WI38 (cell line): ENCODE data around the gene TRAF2.
A peak's percentile ranks its signal among the peaks of the same experiment; 100 is the strongest.

Experiments
- H3K4me3 ChIP-seq: 2 replicates; pipeline ENCODE4 v1.5.1; 2011; ENCODE audit warnings: low read depth, mild to moderate bottlenecking, control low read depth, low read length
- TF ChIP-seq, protein P1 (sequence below): IDR thresholded peaks from 2 replicates; pipeline ENCODE4 v1.5.1; 2012; ENCODE audit warnings: low read depth, mild to moderate bottlenecking, control low read depth, low read length

TRAF2 gene

DNA sequence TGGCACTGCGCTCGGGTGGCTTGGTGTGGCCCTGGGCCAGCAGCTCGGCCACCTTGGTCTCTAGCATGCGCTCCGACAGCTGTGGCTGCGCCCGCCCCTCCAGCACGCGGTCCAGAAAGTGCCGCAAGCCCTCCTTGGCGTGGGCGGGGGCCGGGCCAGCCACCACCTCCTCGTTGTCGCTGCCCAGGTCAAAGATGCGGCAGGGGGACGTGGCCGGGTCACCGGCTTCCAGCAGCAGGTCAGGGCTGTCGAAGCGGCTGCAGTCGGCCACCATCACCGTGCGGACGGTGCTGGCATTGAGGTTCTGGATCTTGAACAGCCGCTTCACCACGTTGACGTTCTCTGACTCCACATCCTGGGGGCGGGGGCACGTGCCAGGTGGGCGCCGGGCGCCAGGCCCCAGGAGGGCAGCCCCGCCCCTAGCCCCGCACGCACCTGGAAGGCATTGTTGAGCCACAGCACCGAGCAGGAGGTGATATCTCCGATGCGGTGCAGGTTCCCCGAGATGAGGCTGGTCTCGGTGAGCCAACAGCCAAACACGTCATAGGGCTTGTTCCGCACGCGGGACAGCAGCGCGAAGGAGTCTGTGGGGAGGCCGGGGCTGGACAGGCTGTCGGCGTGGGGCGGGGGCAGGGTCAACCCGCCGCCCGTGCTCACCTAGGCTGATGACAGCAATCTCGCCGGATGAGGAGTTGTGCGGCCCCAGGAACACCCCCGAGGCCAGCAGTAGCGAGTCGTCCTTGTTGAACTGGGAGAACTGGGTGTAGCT lies 56.0 kb downstream of the TRAF2 start:
- TF ChIP-seq, protein P1, sequence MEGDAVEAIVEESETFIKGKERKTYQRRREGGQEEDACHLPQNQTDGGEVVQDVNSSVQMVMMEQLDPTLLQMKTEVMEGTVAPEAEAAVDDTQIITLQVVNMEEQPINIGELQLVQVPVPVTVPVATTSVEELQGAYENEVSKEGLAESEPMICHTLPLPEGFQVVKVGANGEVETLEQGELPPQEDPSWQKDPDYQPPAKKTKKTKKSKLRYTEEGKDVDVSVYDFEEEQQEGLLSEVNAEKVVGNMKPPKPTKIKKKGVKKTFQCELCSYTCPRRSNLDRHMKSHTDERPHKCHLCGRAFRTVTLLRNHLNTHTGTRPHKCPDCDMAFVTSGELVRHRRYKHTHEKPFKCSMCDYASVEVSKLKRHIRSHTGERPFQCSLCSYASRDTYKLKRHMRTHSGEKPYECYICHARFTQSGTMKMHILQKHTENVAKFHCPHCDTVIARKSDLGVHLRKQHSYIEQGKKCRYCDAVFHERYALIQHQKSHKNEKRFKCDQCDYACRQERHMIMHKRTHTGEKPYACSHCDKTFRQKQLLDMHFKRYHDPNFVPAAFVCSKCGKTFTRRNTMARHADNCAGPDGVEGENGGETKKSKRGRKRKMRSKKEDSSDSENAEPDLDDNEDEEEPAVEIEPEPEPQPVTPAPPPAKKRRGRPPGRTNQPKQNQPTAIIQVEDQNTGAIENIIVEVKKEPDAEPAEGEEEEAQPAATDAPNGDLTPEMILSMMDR = no peak
- H3K4me3 ChIP-seq = no peak overlapping the region

DNA sequence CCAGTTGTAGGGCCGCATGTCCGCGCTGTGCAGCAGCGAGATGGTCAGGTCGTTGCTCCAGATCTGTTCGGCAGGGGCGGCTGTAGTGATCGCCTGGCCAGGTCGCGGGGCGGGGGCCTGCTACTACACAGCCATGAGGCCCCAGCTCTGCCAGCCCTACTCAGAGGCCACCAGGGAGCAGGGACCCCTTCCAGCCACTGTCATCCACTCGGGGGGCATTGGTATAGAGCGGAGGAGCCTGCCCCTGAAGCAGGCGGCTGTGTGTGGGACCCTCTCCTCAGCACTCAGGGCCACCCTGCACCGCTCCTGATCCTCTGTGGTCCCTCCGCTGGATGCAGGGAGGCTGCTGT lies 56.5 kb downstream of the TRAF2 start:
- peak overlapping the region; percentile 88 for H3K4me3 ChIP-seq
- TF ChIP-seq, protein P1 = no peak

DNA sequence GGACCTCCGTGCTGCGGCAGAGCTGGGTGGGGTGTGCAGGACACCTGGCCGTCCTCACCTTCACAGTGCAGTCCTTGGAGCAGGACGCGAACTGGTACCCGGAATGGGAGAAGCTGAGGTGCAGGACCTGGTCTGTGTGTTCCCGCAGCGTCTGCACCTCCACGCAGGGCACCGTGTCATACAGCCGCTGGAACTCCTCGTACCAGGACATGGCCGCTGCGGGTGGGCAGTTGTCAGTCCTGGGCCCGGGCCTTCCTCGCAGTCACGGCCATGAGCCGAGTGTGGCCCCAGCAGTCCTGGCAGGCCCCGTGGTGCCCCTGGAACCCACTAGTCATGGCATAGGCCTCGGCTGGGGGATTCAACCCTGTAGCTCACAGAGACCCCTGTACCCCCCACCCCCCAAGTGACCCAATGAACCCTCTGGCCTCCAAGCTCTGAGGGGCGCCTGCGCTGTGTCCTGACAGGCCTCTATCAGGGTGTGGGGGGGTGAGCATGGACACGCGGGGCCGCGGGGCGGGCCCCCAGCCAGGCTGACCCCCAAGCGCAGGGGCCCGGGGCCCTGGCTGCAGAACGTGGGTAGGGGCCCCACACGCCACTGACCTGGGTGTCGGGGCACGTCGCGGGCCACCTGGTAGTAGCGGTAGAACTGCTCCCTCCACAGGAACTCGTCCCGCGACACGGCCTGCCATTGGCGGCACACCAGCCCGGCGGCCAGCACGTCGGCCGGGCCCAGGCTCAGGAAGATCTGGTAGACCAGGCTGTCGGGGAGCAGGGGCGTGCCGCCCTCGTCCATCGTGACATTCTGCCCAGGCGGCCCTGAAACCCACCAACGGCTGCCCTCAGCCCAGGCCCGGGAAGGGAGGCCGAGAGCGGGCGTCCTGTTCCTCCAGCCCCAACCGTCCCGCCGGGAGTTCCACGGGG lies 57.2 kb downstream of the TRAF2 start:
- TF ChIP-seq, protein P1 = no peak
- H3K4me3 ChIP-seq = peak overlapping the region; percentile 88

DNA sequence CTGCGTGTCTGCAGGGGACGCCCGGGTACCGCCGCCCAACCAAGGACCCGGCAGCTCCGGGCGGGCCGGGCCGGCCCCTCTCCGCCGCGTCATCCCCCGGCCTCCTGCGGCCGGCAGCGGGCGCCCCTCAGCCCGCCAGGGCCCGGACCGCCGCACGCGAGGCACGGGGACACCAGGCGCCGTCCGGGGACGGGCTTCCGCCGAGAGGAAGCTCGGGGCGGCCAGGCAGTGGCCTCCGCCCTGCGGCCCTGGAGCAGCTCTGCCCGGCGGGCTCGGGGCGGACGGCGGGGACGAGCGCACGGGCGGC lies 57.8 kb downstream of the TRAF2 start:
- TF ChIP-seq, protein P1 = no peak
- H3K4me3 ChIP-seq = peak overlapping the region; percentile 88

DNA sequence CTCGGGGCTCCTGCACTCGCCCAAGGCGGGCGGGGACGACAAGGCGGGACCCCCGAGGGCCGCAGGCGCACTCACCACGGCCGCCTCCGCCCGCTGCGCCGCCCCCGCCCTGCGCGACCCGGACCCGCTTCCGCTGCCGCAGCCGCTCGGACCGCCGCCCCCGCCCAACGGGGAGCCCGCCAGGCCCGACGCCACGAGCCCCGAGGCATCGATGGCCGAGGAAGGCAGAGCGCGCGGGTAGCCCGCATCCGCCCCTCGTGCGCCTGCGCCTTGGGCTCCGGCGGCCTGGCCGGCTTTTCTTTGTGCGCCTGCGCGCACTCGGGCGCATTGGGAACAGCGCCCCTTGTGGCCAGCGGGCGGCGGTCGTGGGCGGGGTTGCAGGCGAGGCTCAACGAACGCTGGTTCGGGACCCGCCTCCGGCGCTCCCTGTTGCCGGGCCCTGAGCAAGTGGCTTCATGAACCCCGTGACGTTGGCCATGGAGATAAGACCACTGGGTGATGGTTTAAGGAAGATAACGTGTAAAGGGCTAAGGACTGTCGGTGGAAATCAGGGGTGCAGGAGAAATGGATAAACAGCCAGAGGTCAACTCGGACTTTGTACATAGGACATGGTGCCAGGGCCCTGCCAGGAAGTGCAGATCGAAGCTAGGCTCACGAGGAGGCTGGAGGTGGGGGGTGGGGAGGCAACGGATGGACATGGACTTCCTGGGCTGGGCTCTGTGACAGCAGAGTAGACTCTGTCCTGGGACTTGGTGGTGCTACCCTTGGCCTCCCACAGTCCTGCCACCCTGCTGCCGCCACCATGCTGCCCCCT lies 58.4 kb downstream of the TRAF2 start, which contains the start of the genes C8G and FBXW5:
Gene C8G (plus strand): TSS at position 725 of the 814 bp plus-strand sequence. CDS start 78 bp downstream, at position 803.
Gene FBXW5 (minus strand): TSS at position 220 of the 814 bp plus-strand sequence. CDS start 655 bp downstream, outside the sequence.
- TF ChIP-seq, protein P1 = peak; percentile 90
- peak within 1 kb of the TSS; percentile 88 for H3K4me3 ChIP-seq

DNA sequence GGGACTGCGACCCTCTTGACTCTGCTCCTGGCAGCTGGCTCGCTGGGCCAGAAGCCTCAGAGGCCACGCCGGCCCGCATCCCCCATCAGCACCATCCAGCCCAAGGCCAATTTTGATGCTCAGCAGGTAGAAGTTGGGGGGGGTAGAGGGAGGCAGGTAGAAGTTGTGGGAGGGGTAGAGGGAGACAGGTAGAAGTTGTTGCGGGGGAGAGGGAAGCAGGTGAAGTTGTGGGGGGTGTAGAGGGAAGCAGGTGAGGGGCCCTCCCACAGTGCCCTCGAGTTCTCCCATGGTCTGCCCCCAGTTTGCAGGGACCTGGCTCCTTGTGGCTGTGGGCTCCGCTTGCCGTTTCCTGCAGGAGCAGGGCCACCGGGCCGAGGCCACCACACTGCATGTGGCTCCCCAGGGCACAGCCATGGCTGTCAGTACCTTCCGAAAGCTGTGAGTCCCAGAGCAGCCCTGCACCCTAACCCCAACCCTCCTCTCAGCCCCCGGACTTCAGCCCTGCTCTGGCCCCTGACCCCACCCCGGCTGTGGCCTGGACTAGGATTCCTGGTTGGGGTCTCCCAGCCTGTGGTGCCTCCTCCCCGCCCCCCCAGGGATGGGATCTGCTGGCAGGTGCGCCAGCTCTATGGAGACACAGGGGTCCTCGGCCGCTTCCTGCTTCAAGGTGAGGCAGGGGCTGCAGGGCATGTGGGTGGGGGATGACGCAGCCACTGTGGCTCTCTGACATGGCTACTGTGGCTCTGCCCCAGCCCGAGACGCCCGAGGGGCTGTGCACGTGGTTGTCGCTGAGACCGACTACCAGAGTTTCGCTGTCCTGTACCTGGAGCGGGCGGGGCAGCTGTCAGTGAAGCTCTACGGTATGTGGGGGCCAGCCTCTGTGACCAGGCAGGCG lies 59.3 kb downstream of the TRAF2 start:
- TF ChIP-seq, protein P1 = no peak
- no peak overlapping the region for H3K4me3 ChIP-seq
